HG03045 (cell line): ENCODE data around the gene CRB2.

Source experiments
- ATAC-seq: cut with Tn5 transposase; IDR thresholded peaks from one replicate; pipeline ENCODE4 v1.9.1; 2021; ENCODE audit warnings: mild to moderate bottlenecking, moderate library complexity; ENCODE audit not compliant: unreplicated experiment

Gene CRB2

GRCh38 chr9:123377211-123377971, 21.4 kb downstream of the CRB2 start:
- ATAC-seq, result no peak

DNA sequence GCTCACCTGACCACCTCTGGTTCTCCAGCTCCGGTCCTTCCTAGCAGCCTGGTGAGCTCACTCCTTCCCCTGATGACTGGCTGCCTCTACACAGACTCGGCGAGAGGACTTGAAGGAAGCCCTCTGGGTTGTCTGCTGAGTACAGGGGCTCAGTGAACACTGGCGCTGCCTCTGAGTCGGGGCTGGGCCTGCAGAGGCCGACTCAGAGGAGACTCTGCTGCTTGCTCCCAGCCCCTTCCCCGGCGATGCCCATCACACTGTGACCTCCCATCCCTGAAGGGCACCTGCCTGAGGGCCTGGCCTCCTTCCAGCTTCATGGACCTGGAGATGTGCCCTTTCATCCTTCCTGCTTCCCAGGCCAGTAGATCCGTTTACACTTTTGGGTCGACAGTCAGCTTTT, 22.0 kb downstream of the CRB2 start:
- no peak for ATAC-seq

- no peak for ATAC-seq
These were observed 23.1 kb downstream of the CRB2 start for GRCh38 chr9:123378956-123379660.

GRCh38 chr9:123380852-123381705, 25.1 kb downstream of the CRB2 start:
- ATAC-seq, result no peak

DNA sequence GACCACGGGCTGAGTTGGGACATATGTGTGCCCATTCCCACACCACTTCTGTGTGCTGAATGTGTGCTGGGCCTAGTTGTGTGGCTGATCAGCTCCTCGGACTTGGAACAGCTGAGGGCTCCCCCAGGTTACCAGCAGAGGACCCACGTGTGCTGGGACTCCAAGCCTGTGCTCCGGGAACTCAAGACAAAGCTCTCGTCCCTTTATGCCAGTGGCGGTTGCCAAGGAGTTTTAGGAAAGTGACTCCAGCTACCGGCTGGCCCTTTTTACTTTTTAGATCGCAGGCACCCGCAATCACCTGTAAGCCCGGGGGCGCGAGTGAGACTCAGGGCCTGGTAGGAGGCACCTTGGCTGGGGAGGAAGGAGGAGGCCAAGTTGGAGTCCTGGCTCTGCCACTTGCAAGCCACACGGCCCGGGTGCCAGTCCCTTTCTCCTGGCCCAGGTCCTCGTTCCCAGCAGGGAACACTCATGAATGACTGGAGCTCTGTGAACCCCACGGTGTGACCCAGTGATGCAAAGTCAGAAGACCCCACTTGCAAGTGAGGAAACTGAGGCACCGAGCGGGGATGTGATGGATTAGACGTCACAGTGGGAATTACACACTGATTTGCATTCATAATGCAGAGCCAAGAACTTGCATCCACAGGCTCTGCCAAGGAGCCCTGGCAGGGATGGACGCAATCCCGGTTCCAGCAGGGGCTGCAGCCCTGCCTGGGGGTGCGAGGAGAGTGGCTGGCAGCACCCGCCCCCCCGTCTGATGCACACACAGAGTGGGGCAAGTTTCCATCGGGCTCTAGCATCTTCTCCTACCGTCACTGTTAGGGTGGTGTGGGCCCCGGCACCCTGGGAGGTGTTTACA, 26.9 kb downstream of the CRB2 start:
- no peak for ATAC-seq

GRCh38 chr9:123383512-123384170, 27.6 kb downstream of the CRB2 start:
- no peak for ATAC-seq

DNA sequence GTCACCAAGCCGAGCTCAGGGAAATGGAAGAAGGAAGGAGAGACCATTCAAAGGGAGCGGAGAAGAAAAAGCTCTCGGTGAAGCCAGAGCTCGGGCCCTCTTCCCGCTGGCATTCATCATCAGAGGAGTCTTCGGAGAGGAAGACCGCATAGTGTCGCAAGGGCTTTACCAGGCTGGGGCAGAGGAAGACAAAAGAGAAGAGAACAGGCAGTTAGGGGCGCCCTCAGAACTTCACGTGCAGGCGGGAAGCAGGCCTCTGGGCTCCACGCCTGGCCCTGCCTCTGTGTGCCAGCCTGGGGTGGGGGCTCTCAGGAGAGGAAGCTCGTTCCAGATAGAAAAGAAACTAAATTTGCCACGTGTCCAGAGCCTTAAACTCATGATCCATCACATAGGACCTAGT, 31.7 kb downstream of the CRB2 start:
- ATAC-seq, result no peak

GRCh38 chr9:123389070-123389469, 33.1 kb downstream of the CRB2 start:
- no peak for ATAC-seq

DNA sequence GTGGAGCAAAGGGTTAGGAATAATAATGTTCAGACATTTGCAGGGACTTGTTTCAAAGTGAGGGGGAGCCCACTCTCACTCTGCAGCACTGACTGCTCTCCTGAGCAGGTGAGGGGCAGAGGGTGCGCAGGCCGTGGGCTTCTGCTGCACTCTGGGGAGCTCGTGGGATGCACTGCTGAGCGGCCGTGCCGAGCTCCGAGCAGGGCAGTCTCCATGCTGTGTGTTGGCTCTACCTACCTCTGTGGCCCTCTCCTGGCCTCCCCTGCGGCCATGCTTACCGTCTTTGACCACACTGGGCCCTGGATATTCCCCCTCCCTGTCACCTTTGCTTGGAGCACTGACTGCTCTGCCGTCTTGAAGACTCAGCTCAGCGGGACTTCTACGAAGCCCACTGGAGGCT, 33.7 kb downstream of the CRB2 start:
- ATAC-seq, result no peak

DNA sequence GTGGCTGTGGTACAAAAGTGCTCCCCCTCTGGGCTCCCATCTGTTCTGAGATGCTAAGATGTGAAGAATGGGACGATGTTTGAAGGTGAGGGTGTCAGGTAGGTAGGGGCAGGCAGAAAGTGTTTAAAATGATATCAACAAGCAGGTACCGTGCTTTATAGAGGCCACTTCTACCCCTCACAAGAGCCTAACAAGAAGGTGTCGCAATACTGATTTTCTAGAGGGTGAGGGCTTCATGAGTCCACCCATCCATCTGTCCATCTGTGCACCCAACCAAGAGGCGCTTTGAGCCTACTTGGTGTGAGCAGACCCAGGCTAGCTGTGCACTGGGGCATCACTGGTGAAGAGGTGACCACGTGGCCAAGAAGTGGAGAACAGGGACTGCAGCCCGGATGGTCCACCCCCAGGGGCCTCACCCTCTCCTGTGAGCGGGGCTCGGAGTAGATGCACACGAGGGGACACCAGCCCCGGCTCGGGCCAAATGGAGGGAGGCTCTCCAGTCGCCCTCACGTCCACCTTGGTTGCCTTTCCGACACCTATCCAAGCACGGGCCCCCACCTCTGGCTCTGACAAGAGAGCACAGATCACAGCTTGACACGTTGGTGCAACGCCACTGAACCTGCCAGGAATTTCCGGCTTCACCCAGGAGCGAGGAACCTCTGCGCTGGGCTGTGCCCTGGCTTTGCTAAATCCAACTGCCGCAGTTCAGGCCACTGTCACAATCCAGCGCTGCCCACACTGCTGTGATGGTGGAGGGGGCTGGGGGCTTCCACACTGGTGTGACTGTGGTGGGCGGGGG, 34.5 kb downstream of the CRB2 start:
- ATAC-seq, result no peak

GRCh38 chr9:123391233-123391632, 35.2 kb downstream of the CRB2 start:
- ATAC-seq, result no peak

GRCh38 chr9:123391946-123392345, 35.9 kb downstream of the CRB2 start:
- ATAC-seq, result no peak

DNA sequence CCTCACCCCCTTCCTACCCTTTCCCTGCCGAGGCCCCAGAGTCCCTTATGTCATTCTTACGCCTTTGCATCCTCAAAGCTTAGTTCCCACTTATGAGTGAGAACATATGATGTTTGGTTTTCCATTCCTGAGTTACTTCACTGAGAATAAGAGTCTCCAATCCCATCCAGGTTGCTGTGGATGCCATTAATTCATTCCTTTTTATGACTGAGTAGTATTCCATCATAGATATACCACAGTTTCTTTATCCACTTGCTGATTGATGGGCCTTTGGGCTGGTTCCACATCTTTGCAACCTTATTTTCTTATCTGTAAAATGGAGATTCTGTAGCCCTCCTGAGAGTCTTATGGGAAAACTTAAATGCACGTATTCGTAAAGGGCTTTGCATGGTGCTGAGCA, 36.8 kb downstream of the CRB2 start:
- no peak for ATAC-seq

- ATAC-seq, result no peak
These were observed 38.6 kb downstream of the CRB2 start for GRCh38 chr9:123394291-123395235.

DNA sequence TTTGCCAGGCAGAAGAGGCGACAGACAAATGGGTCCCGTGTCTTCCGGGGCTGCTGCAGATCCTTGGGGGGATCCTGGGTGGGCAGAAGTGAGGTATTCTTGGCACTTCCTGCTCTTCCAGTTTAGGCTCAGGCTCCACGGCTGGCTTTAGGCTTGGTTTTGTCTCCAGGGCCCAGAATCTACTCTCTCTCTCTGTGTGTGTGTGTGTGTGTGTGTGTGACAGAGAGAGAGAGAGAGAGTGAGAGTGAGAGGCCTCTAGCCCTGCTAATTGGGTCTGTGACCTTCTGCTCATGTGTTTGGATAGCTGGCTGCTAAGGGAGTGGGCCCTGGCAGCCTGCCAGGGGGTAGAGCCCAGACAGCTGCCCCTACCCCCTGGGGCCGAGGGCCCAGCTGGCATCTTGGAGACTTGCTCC, 39.3 kb downstream of the CRB2 start:
- no peak for ATAC-seq

GRCh38 chr9:123395689-123396511, 39.9 kb downstream of the CRB2 start:
- no peak for ATAC-seq

GRCh38 chr9:123397975-123398374, 42.0 kb downstream of the CRB2 start:
- no peak for ATAC-seq
